ENCODE results near the gene CCDC68.
A peak's percentile ranks its signal among the peaks of the same experiment; 100 is the strongest.

CCDC68 gene

GRCh38 chr18:54961016-54961423 lies 1.8 kb upstream of the CCDC68 start:
- DNase-seq (ENCODE audit: low read depth): no peak

GRCh38 chr18:54960197-54960596 lies 936 bp upstream of the CCDC68 start:
- no peak for DNase-seq (ENCODE audit: low read depth)

GRCh38 chr18:54957996-54958395 lies 1.3 kb downstream of the CCDC68 start:
- no peak for DNase-seq (ENCODE audit: low read depth)

- no peak for DNase-seq (ENCODE audit: low read depth)
Observed at GRCh38 chr18:54957296-54957832, 1.9 kb downstream of the CCDC68 start.

GRCh38 chr18:54956506-54956905 lies 2.8 kb downstream of the CCDC68 start:
- DNase-seq (ENCODE audit: low read depth): no peak

GRCh38 chr18:54952026-54952425 lies 7.2 kb downstream of the CCDC68 start:
- no peak for DNase-seq (ENCODE audit: low read depth)

- no peak for DNase-seq (ENCODE audit: low read depth)
Observed at GRCh38 chr18:54950221-54950620, 9.0 kb downstream of the CCDC68 start.

- no peak for DNase-seq (ENCODE audit: low read depth)
Observed at GRCh38 chr18:54949588-54949987, 9.7 kb downstream of the CCDC68 start.

GRCh38 chr18:54948350-54948837 lies 10.9 kb downstream of the CCDC68 start:
- no peak for DNase-seq (ENCODE audit: low read depth)

- DNase-seq (ENCODE audit: low read depth): no peak
Observed at GRCh38 chr18:54947091-54947490, 12.2 kb downstream of the CCDC68 start.

- peak; percentile 4 for DNase-seq (ENCODE audit: low read depth)
Observed at GRCh38 chr18:54946149-54946581, 13.1 kb downstream of the CCDC68 start.

GRCh38 chr18:54945576-54946125 lies 13.6 kb downstream of the CCDC68 start:
- no peak for DNase-seq (ENCODE audit: low read depth)

GRCh38 chr18:54942569-54942968 lies 16.7 kb downstream of the CCDC68 start:
- no peak for DNase-seq (ENCODE audit: low read depth)

GRCh38 chr18:54942144-54942543 lies 17.1 kb downstream of the CCDC68 start:
- DNase-seq (ENCODE audit: low read depth): no peak

- DNase-seq (ENCODE audit: low read depth): no peak
Observed at GRCh38 chr18:54939361-54939917, 19.8 kb downstream of the CCDC68 start.

- no peak for DNase-seq (ENCODE audit: low read depth)
Observed at GRCh38 chr18:54938506-54938905, 20.8 kb downstream of the CCDC68 start.

GRCh38 chr18:54932472-54932871 lies 26.8 kb downstream of the CCDC68 start:
- no peak for DNase-seq (ENCODE audit: low read depth)

- DNase-seq (ENCODE audit: low read depth): no peak
Observed at GRCh38 chr18:54931152-54931551, 28.1 kb downstream of the CCDC68 start.

GRCh38 chr18:54928236-54928635 lies 31.0 kb downstream of the CCDC68 start:
- DNase-seq (ENCODE audit: low read depth): no peak

- DNase-seq (ENCODE audit: low read depth): no peak
Observed at GRCh38 chr18:54926593-54927325, 32.5 kb downstream of the CCDC68 start.

- no peak for DNase-seq (ENCODE audit: low read depth)
Observed at GRCh38 chr18:54924948-54925347, 34.3 kb downstream of the CCDC68 start.

GRCh38 chr18:54923339-54923956 lies 35.8 kb downstream of the CCDC68 start:
- no peak for DNase-seq (ENCODE audit: low read depth)

GRCh38 chr18:54919412-54919811 lies 39.8 kb downstream of the CCDC68 start:
- no peak for DNase-seq (ENCODE audit: low read depth)

Measured in stimulated activated CD4-positive, alpha-beta T cell treated with anti-CD3 and anti-CD28 coated beads, Interleukin-2, amount 100 ng/mL, for 4 hours (primary cell).